ENCODE measurements around the gene TESMIN. TPM values are rescaled to one million over a fixed set of nuclear protein-coding genes. Genes with fewer than 3 reads are reported as not detected.

TESMIN gene
- polyA plus RNA-seq, 3 donors, result 1.9 to 2.6 (median 2.5) TPM

DNA sequence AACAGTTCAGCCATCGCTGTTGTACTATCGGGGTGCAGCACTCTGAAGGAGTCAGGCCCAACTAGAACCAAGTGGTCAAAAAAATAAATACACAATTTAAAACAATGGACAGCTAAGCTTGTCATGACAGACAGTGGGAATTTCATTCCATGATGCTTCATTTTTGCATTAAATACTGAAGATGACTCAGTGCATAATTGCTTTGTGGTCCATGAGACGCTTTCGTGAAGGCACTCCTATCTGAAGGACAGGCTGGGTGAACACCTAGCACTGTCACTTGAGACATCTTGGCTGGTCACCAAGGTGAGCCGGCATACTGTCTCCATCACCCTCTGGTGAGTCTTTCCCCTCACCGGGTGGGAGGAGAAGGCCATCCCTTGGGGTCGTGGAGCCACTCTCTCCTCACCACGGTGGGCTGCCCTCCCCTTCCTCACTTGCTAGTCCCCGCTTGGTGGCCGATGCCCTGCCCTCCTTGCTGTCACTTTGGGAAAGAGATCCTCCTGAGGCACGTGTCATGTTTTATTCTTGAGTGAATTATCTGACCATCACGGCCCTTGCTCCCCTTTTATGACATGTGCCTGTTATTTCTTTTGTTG lies 4.9 kb upstream of the TESMIN start:
- peaks cover 55 to 74% of the 10 kb centered on the region in 2 donors for H3K36me3 ChIP-seq (replicated peaks in 1 of 2; ENCODE audit: control insufficient read depth in 1 of 2, insufficient read depth in 2 of 2, low read length in 2 of 2)
- intact Hi-C loops (cut with micrococcal nuclease), result no loop called here

DNA sequence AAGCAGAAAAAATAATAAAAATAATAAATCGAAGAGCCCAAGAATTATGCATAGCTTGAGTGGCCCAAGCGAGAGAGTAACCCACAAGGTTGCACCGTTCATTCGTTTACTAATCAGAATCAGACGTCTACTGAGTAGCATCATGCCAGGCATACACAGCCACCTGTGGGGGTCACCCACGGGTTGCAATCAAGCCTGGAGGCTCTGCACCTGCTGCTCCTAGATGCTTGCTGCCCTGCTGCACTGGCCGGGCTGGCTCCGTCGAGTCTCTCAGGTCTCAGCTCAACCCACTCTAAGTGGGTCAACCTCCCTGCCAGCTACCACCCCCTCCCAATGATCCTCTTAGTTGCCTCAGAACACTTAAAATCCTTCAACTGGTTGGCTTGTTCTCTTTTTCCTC lies 2.0 kb upstream of the TESMIN start:
- Mint-ChIP-seq H3K4me1 (peaks cover 19% of the 10 kb centered on the region), H3K4me3 (no peak overlapping the region), H3K9me3 (peaks cover 0 to 9% (median 7%) of the 10 kb centered on the region in 7 donors), H3K36me3 (peaks cover 38 to 46% of the 10 kb centered on the region in 2 donors), H3K27ac (peak overlapping the region in 1 of 7 donors; percentile 4), H3K27me3 (ENCODE audit: low read depth in 3 of 3) (no peaks in the 10 kb centered on the region)
- Histone ChIP-seq H3K79me2 (ENCODE audit: insufficient read depth, low read length) (no peaks in the 10 kb centered on the region), H2AFZ (ENCODE audit: insufficient read depth, low read depth, low read length, poor library complexity, severe bottlenecking) (no peak overlapping the region), H3K4me1 (ENCODE audit: control insufficient read depth in 1 of 2, insufficient read depth in 2 of 2, low read length in 2 of 2) (peaks cover 13 to 14% of the 10 kb centered on the region in 2 donors), H3K27me3 (ENCODE audit: control insufficient read depth in 2 of 2, insufficient read depth in 2 of 2, low read length in 2 of 2) (no peaks in the 10 kb centered on the region), H3K9me3 (replicated peaks in 1 of 2; ENCODE audit: control insufficient read depth in 1 of 2, insufficient read depth in 1 of 2, low read length in 2 of 2) (no peaks in the 10 kb centered on the region), H3K36me3 (replicated peaks in 1 of 2; ENCODE audit: control insufficient read depth in 1 of 2, insufficient read depth in 2 of 2, low read length in 2 of 2) (peaks cover 27 to 46% of the 10 kb centered on the region in 2 donors), H3K9ac (ENCODE audit: insufficient read depth, low read length, poor library complexity, severe bottlenecking) (no peak overlapping the region), H3K27ac (ENCODE audit: low read depth in 1 of 2, low read length in 2 of 2) (no peak overlapping the region), H4K20me1 (ENCODE audit: insufficient read depth, low read length) (no peaks in the 10 kb centered on the region), H3K4me2 (replicated peaks; ENCODE audit: extremely low read depth, low read length, poor library complexity, severe bottlenecking) (no peak overlapping the region), H3K4me3 (replicated peaks in 1 of 3; ENCODE audit: low read depth in 2 of 3, low read length in 3 of 3) (no peak overlapping the region)
- WGBS (ENCODE audit: insufficient coverage), result 91% methylated on average over 8 of the region's 9 CpGs
- no peak for TF ChIP-seq CTCF (IDR thresholded peaks at IDR 0.05)
- DNase-seq, result no peak
- intact Hi-C loops (cut with micrococcal nuclease), result no loop called here

More for the DNA sequence above, 4.9 kb upstream of the TESMIN start:
- no peaks in the 10 kb centered on the region for H3K4me1 ChIP-seq (ENCODE audit: control insufficient read depth in 1 of 2, insufficient read depth in 2 of 2, low read length in 2 of 2)
- H3K4me2 ChIP-seq (replicated peaks; ENCODE audit: extremely low read depth, low read length, poor library complexity, severe bottlenecking), result no peak overlapping the region
- no peaks in the 10 kb centered on the region for H3K9me3 ChIP-seq (replicated peaks in 1 of 2; ENCODE audit: control insufficient read depth in 1 of 2, insufficient read depth in 1 of 2, low read length in 2 of 2)
- 93% methylated on average over 8 of the region's 12 CpGs for WGBS (ENCODE audit: insufficient coverage)
- H3K79me2 ChIP-seq (ENCODE audit: insufficient read depth, low read length), result no peaks in the 10 kb centered on the region
- Mint-ChIP-seq H3K4me3 (no peak overlapping the region), H3K27ac (peak overlapping the region in 1 of 7 donors; percentile 31), H3K36me3 (peaks cover 62 to 75% of the 10 kb centered on the region in 2 donors), H3K27me3 (ENCODE audit: low read depth in 3 of 3) (no peaks in the 10 kb centered on the region), H3K9me3 (peaks cover 0 to 9% (median 7%) of the 10 kb centered on the region in 7 donors), H3K4me1 (peaks cover 4% of the 10 kb centered on the region)
- no peak overlapping the region for H3K27ac ChIP-seq (ENCODE audit: low read depth in 1 of 2, low read length in 2 of 2)
- no peaks in the 10 kb centered on the region for H3K27me3 ChIP-seq (ENCODE audit: control insufficient read depth in 2 of 2, insufficient read depth in 2 of 2, low read length in 2 of 2)
- no peak overlapping the region for H3K4me3 ChIP-seq (replicated peaks in 1 of 3; ENCODE audit: low read depth in 2 of 3, low read length in 3 of 3)
- no peak overlapping the region for H3K9ac ChIP-seq (ENCODE audit: insufficient read depth, low read length, poor library complexity, severe bottlenecking)
- no peak overlapping the region for H2AFZ ChIP-seq (ENCODE audit: insufficient read depth, low read depth, low read length, poor library complexity, severe bottlenecking)
- no peak for DNase-seq
- no peak for TF ChIP-seq CTCF (IDR thresholded peaks at IDR 0.05)
- no peaks in the 10 kb centered on the region for H4K20me1 ChIP-seq (ENCODE audit: insufficient read depth, low read length)

Measured in CD14-positive monocyte (primary cell).